Spleen (tissue), 7 donors: Measurements from ENCODE around the gene TMEM135.

ENCODE experiments used
- POLR2A ChIP-seq, 3 donors: fragments of 450-650 bp; IDR thresholded peaks; one replicate each; pipeline ENCODE4 v1.5.1; 2017; ENCODE audit warnings: antibody characterized with exemption in 3 of 3, mild to moderate bottlenecking in 1 of 3
- TF ChIP-seq, protein P1 (sequence below), 11 experiments: fragments of 200-600 bp in 7 of 11; fragments of 450-650 bp in 4 of 11; sonication (generic) in 4 of 11; IDR thresholded peaks in 8 of 11; conservative IDR thresholded peaks in 3 of 11; 1 replicate in 7 of 11; 2 replicates in 4 of 11; pipeline versions ENCODE4 v1.4.0 to v1.8.0; 2016 to 2021; ENCODE audit warnings: antibody characterized with exemption in 11 of 11, inconsistent platforms in 4 of 11, mild to moderate bottlenecking in 1 of 11
- donor health status: DM: no; HTN: no; CAD: no; lungs with moderate emphysema.
- donor health status: DM: no; HTN: no; CAD: no.
- donor health status: DM: no; HTN: no; CAD: no.

- no peak for TF ChIP-seq POLR2A (IDR thresholded peaks at IDR 0.05)
- TF ChIP-seq, protein P1, sequence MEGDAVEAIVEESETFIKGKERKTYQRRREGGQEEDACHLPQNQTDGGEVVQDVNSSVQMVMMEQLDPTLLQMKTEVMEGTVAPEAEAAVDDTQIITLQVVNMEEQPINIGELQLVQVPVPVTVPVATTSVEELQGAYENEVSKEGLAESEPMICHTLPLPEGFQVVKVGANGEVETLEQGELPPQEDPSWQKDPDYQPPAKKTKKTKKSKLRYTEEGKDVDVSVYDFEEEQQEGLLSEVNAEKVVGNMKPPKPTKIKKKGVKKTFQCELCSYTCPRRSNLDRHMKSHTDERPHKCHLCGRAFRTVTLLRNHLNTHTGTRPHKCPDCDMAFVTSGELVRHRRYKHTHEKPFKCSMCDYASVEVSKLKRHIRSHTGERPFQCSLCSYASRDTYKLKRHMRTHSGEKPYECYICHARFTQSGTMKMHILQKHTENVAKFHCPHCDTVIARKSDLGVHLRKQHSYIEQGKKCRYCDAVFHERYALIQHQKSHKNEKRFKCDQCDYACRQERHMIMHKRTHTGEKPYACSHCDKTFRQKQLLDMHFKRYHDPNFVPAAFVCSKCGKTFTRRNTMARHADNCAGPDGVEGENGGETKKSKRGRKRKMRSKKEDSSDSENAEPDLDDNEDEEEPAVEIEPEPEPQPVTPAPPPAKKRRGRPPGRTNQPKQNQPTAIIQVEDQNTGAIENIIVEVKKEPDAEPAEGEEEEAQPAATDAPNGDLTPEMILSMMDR (IDR thresholded peaks at IDR 0.05 in 8 of 11, conservative IDR thresholded peaks at IDR 0.05 in 3 of 11) = no peak
Observed at GRCh38 chr11:87251560-87251959, 213.8 kb downstream of the TMEM135 start.
